Ishikawa (cell line): ENCODE measurements around the gene CLDN12.

Experiments used
- CEBPB ChIP-seq: IDR thresholded peaks from 2 replicates; pipeline ENCODE4 v1.6.1; 2012
- CREB1 ChIP-seq: IDR thresholded peaks from 2 replicates; pipeline ENCODE4 v1.6.1; 2012; ENCODE audit warnings: low read depth
- EGR1 ChIP-seq: IDR thresholded peaks from 2 replicates; pipeline ENCODE4 v1.6.1; 2012
- EP300 ChIP-seq: IDR thresholded peaks from 2 replicates; pipeline ENCODE4 v1.6.1; 2012; ENCODE audit warnings: borderline replicate concordance
- FOXM1 ChIP-seq: IDR thresholded peaks from 2 replicates; pipeline ENCODE4 v1.6.1; 2012; ENCODE audit warnings: low read depth, borderline replicate concordance
- NFIC ChIP-seq: IDR thresholded peaks from 2 replicates; pipeline ENCODE4 v1.6.1; 2012
- RAD21 ChIP-seq: IDR thresholded peaks from 2 replicates; pipeline ENCODE4 v1.6.1; 2012; ENCODE audit warnings: low read depth
- TAF1 ChIP-seq: IDR thresholded peaks from 2 replicates; pipeline ENCODE4 v1.6.1; 2012; ENCODE audit warnings: low read depth, mild to moderate bottlenecking
- TCF12 ChIP-seq: IDR thresholded peaks from 2 replicates; pipeline ENCODE4 v1.6.1; 2012; ENCODE audit warnings: low read depth
- TEAD4 ChIP-seq: IDR thresholded peaks from 2 replicates; pipeline ENCODE4 v1.6.1; 2012
- YY1 ChIP-seq: IDR thresholded peaks from 2 replicates; pipeline ENCODE4 v1.6.1; 2012; ENCODE audit warnings: low read depth
- ZBTB7A ChIP-seq: IDR thresholded peaks from 2 replicates; pipeline ENCODE4 v1.6.1; 2012; ENCODE audit warnings: low read depth
- TF ChIP-seq, protein P1 (sequence below): IDR thresholded peaks from 2 replicates; pipeline ENCODE4 v1.6.1; 2012; ENCODE audit warnings: low read depth, mild to moderate bottlenecking
- TF ChIP-seq, protein P2 (sequence below): IDR thresholded peaks from 2 replicates; pipeline ENCODE4 v1.6.1; 2012
- TF ChIP-seq, protein P3 (sequence below): IDR thresholded peaks from 2 replicates; pipeline ENCODE4 v1.6.1; 2012

CLDN12 gene

DNA sequence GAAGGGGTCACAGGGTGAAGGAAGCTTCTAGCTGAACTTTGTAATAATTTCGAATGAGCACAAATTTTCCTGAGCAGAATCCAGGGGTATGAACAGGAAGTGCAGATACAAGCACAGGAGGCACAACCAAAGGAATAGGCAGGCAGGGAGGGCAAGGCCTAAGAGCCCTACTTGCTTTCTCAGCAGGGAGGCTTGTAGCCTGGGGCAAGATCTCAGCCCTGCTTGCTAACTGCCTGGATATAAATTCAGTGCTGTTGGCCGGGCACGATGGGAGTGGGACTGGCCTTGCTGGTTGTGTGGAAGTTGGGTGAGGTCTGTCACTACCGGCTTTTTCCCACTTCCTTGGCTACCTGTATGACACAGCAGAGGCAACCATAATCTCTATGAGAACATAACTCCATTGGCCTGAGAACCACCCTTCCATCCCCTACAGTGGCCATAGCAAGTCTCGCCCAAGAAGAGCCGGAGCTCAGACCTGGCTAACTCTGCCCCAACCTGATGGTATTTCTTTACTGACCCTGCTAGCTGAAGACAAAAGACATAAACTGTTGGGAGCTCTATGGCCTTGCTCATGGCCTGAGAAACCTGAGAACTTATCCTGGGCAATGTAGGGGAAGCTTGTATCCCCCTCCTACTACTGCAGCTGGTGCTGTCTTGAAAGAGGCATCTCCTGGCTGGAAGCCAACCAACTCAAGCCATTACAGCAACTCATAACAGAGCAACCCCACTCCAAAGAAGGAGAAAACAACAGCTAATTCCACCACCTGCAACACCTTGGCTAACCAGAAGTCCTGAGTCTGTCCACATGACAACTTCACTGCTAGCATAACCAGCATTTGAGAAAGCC is 27.6 kb downstream of the CLDN12 start:
- TF ChIP-seq ZBTB7A (no peak), CEBPB (no peak), TCF12 (no peak), RAD21 (no peak), EGR1 (no peak), TAF1 (no peak), TEAD4 (no peak), FOXM1 (no peak), CREB1 (no peak), NFIC (no peak), EP300 (no peak), YY1 (no peak)
- TF ChIP-seq, protein P1, sequence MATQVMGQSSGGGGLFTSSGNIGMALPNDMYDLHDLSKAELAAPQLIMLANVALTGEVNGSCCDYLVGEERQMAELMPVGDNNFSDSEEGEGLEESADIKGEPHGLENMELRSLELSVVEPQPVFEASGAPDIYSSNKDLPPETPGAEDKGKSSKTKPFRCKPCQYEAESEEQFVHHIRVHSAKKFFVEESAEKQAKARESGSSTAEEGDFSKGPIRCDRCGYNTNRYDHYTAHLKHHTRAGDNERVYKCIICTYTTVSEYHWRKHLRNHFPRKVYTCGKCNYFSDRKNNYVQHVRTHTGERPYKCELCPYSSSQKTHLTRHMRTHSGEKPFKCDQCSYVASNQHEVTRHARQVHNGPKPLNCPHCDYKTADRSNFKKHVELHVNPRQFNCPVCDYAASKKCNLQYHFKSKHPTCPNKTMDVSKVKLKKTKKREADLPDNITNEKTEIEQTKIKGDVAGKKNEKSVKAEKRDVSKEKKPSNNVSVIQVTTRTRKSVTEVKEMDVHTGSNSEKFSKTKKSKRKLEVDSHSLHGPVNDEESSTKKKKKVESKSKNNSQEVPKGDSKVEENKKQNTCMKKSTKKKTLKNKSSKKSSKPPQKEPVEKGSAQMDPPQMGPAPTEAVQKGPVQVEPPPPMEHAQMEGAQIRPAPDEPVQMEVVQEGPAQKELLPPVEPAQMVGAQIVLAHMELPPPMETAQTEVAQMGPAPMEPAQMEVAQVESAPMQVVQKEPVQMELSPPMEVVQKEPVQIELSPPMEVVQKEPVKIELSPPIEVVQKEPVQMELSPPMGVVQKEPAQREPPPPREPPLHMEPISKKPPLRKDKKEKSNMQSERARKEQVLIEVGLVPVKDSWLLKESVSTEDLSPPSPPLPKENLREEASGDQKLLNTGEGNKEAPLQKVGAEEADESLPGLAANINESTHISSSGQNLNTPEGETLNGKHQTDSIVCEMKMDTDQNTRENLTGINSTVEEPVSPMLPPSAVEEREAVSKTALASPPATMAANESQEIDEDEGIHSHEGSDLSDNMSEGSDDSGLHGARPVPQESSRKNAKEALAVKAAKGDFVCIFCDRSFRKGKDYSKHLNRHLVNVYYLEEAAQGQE = no peak
- TF ChIP-seq, protein P2, sequence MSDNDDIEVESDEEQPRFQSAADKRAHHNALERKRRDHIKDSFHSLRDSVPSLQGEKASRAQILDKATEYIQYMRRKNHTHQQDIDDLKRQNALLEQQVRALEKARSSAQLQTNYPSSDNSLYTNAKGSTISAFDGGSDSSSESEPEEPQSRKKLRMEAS = no peak
- TF ChIP-seq, protein P3, sequence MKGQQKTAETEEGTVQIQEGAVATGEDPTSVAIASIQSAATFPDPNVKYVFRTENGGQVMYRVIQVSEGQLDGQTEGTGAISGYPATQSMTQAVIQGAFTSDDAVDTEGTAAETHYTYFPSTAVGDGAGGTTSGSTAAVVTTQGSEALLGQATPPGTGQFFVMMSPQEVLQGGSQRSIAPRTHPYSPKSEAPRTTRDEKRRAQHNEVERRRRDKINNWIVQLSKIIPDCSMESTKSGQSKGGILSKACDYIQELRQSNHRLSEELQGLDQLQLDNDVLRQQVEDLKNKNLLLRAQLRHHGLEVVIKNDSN = no peak

DNA sequence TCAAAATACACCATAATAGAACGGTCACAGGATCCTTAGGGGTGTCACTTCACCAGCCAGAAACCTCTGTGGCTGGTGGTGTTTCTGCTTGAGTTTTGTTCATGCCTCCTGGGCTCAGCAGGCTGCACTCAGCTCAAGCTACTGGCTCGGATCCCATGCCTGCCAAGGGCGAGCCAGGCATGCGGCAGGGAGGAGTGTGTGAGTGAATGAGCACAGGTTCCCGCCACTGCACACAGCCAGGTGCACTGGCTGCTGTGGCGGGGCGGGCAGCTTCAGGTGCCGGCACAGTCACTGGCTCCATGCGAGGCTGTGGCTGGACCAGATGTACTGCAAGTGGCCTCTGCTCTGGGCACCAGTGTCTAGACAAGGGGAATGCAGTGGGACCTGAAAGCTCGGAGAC is 29.5 kb downstream of the CLDN12 start:
- TF ChIP-seq, protein P2 = peak; percentile 70
- TF ChIP-seq YY1 = no peak

DNA sequence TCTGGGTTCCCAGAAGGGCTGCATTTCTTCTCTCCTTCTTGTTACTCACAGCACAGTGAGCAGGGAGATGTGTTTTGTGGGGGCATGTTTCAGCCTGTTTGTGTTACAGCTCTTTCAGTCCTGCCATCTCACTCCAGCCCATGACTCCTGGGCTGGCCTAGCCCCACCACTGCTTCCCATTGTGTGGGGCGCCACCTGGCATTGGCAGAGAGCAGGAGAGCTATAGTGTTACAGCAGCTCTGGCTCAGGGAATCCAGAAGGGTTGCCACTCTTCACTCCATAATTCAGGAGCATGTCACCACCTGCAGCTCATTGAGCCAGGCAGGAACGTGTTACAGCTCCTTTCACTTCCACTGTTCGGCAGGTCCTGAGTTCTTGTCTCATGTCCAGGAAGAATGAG is 30.0 kb downstream of the CLDN12 start:
- TF ChIP-seq TAF1 (no peak), ZBTB7A (no peak), CEBPB (no peak), NFIC (no peak), FOXM1 (no peak), CREB1 (no peak), TEAD4 (no peak), RAD21 (no peak), EP300 (no peak), YY1 (no peak), TCF12 (no peak), EGR1 (no peak)
- TF ChIP-seq, protein P1 = no peak
- TF ChIP-seq, protein P2 = no peak
- TF ChIP-seq, protein P3 = no peak

DNA sequence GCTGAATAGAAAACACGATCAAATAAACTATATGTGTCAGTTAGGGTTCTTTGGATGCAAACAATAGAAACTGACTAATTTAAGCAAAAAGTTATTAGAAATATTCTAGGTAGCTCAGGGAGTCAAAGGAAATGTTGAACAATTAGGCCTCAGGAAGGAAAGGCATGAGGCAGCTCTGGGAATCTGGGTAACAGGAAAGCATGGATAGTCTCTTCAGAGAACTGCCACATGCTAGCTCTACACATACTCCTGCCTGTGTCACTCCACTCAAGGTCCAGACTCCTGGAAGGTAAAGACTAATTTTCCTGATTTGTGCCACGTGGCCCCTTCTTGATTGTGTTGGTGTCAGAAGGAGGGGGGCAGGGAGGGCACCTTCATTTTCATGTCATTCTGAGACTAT is 42.4 kb downstream of the CLDN12 start:
- TF ChIP-seq TEAD4 (no peak), TCF12 (no peak), EP300 (no peak), RAD21 (no peak), CREB1 (no peak), TAF1 (no peak), NFIC (no peak), FOXM1 (no peak)
- TF ChIP-seq, protein P2 = no peak
- TF ChIP-seq, protein P3 = no peak

DNA sequence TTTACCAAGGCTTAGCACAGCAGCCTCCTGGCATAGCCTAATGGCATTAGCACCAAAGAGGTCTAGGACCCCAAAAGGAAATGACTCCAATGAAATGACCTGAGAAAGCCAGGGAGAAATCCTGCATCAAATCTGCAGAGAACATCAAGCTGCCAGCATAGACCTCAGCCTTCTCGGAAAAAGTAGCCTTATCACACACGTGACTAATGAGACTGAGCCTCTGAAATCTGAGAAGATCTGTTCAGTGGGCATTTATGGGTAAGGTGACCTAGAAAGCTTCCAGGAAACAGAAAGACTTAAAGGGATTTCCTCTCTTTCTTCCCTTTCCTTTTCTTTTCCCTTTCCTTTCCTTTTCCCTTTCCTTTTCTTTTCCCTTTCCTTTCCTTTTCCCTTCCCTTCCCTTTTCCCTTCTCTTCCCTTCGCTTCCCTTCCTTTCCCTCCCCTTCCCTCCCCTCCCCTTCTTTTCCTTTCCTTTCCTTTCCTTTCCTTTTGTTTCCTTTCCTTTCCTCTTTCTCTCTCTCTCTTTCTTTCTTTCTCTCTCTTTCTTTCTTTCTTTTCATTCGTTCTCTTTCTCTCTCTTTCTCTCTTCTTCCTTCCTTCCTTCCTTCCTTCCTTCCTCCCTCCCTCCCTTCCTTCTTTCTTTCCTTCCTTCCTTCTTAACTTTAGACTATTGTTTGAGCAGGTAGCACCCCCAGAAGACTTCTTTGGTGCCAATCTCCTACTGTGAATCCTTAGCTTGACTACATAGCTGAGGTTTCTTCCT is 43.1 kb downstream of the CLDN12 start:
- TF ChIP-seq, protein P1 = no peak
- TF ChIP-seq RAD21 (no peak), EP300 (no peak), EGR1 (no peak)
- TF ChIP-seq, protein P2 = no peak
